Kasumi-1 (cell line): ENCODE results near the gene ITGB6.

ENCODE experiments used
- DNase-seq, 2 experiments: peaks; one replicate each; lab custom pipeline; 2025; lab: John Stamatoyannopoulos, UW

ITGB6 gene

DNA sequence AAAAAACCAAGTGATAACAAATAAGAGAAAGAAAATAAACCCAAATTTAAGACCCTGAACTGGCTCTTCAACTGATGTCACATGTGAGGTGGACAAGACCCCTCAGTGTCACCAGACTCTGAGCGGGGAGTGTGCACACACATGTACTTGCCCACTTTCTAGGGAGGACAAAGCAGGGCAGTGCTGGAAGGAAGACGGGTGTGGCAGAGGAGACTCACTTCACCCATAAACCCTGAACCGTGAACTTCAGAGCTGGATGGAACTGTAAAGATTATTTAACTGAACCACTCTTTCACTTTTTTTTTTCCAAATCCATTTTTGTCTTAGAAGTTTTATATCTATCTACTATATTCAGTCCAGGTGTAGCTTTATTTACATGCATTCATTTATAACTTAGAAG, 149.9 kb downstream of the ITGB6 start:
- no peak for DNase-seq
